DMS 273 (cell line): ENCODE data around the gene RPTOR.

Experiments used
- DNase-seq: peaks from one replicate; lab custom pipeline; 2025; ENCODE audit not compliant: unreplicated experiment; lab: John Stamatoyannopoulos, UW

The RPTOR gene

GRCh38 chr17:80585890-80586845 is 41.5 kb downstream of the RPTOR start:
- DNase-seq = peak; percentile 74

- no peak for DNase-seq
Observed at GRCh38 chr17:80586846-80587228, 42.2 kb downstream of the RPTOR start.

- DNase-seq = no peak
Observed at GRCh38 chr17:80588702-80589383, 44.2 kb downstream of the RPTOR start.

GRCh38 chr17:80591788-80592187 is 47.1 kb downstream of the RPTOR start:
- no peak for DNase-seq

GRCh38 chr17:80592243-80592642 is 47.6 kb downstream of the RPTOR start:
- DNase-seq = no peak

GRCh38 chr17:80593181-80593580 is 48.5 kb downstream of the RPTOR start:
- DNase-seq = no peak

GRCh38 chr17:80594431-80595269 is 50.0 kb downstream of the RPTOR start:
- peak; percentile 68 for DNase-seq

GRCh38 chr17:80596760-80597608 is 52.3 kb downstream of the RPTOR start:
- DNase-seq = no peak

- DNase-seq = peak; percentile 13
Observed at GRCh38 chr17:80598813-80599545, 54.3 kb downstream of the RPTOR start.

GRCh38 chr17:80599546-80600305 is 55.1 kb downstream of the RPTOR start:
- DNase-seq = no peak

GRCh38 chr17:80601146-80601545 is 56.5 kb downstream of the RPTOR start:
- DNase-seq = no peak

- no peak for DNase-seq
Observed at GRCh38 chr17:80603396-80603795, 58.8 kb downstream of the RPTOR start.

GRCh38 chr17:80604009-80604669 is 59.5 kb downstream of the RPTOR start:
- no peak for DNase-seq

- DNase-seq = no peak
Observed at GRCh38 chr17:80604670-80605010, 60.0 kb downstream of the RPTOR start.

GRCh38 chr17:80605326-80606066 is 60.9 kb downstream of the RPTOR start:
- DNase-seq = no peak

GRCh38 chr17:80608326-80608725 is 63.7 kb downstream of the RPTOR start:
- no peak for DNase-seq

- no peak for DNase-seq
Observed at GRCh38 chr17:80609757-80610156, 65.1 kb downstream of the RPTOR start.

- no peak for DNase-seq
Observed at GRCh38 chr17:80611816-80612215, 67.2 kb downstream of the RPTOR start.
